Skin of body (tissue), 2 donors: ENCODE data around the gene MAN1C1. TPM values are rescaled to one million over a fixed set of nuclear protein-coding genes. Genes with fewer than 3 reads are reported as not detected.

ENCODE experiments used
- DNase-seq: peaks from one replicate; lab custom pipeline; 2025; lab: John Stamatoyannopoulos, UW
- total RNA-seq: library from RNA; depleted of rRNA; stranded (reverse); fragments of >200 nt; gene quantifications from one replicate; pipeline ENCODE4 v1.2.3, GENCODE V29; 2014

MAN1C1 gene
- total RNA-seq, 1 donor from 2014 or later, result 7.9 TPM

DNA sequence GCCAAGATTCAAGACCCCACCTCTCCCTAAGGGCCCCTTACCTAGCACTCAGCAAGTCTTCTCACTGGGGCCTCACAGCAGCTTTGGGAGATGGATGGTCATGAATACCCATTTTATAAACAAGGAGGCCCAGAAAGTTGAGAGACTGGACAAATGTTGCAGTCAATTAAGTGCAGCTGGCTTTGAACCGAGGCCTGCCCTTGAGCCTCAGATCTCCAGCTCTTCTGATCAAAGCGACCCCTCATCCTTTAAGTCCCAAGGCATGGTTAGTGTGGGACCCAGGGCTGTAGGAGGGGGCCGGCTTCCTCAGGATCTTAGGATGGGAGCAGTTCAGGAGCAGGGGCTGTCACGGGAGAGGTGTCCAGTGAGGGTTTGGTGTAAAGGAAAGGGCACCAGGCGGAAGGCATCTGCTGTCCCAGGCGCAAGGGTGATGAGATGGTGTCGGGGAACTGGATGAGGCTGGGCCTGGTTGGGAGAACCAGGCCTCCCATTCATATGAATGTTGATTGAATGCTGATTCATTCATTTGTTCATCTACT lies 198.0 kb downstream of the MAN1C1 start:
- no peak for DNase-seq

DNA sequence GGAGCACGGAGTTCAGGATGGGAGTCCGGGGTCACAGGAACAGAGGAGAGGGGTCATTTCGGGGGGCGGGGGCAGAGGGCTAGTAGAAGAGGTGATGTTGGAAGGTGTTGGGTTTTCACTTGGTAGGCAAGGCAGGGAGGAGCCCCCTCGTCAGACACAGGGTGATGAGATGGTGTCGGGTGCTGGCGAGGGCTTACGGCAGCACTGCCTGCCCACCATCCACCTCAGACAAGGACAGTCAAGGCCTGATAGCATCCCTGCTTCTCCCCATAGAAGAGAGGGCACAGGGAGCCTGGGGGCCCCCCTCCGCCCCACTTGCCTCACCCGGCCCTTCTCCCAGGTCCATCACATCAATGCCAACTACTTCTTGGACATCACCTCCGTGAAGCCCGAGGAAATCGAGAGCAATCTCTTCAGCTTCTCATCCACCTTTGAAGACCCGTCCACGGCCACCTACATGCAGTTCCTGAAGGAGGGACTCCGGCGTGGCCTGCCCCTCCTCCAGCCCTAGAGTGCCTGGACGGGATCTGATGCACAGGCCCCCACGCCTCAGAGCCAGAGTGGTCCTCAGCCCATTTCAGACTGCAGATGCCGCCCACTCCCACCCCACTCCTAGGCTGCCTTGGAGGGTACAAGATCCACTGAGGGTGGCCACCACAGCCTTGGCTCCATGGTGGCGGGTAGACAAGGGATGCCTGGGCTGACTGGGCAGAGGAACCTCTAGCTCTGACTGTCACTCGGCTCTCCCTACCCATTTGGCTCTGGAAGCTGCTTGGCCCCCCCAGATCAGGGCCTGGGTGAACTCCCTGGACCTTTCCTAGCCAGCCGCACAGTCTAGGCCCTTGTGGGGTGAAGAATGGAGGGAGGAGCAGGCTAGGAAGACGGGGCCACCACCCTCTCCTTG lies 198.9 kb downstream of the MAN1C1 start:
- no peak for DNase-seq

DNA sequence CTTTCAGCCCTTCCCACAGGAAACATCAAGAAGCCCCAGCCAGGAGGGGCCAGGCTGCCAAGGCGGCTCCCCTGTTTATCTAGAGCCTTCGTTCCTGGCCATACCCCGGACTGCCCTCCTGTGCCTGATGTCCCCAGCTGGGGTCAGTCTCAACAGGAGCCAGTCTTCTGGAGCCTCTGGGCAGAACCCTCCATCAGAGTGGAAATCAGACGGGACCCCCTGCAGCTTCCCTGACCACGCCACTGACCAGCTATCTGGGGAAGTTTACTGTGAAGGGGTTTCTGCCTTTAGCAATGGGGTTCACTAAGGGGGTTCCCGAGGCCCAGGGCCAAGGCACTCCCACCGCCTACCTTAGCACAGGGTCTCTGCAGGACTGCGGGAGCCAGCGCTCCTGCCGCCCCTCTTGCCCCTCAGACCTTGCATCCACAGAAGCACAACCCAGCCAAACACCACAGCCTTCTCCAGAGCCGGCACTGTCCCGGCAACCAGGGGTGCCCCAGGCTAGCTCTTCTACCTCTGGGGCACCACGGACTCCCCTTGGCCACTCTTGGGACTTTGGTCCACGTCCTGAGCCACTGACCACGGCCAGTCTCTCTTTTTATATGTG lies 199.6 kb downstream of the MAN1C1 start:
- DNase-seq, result no peak

DNA sequence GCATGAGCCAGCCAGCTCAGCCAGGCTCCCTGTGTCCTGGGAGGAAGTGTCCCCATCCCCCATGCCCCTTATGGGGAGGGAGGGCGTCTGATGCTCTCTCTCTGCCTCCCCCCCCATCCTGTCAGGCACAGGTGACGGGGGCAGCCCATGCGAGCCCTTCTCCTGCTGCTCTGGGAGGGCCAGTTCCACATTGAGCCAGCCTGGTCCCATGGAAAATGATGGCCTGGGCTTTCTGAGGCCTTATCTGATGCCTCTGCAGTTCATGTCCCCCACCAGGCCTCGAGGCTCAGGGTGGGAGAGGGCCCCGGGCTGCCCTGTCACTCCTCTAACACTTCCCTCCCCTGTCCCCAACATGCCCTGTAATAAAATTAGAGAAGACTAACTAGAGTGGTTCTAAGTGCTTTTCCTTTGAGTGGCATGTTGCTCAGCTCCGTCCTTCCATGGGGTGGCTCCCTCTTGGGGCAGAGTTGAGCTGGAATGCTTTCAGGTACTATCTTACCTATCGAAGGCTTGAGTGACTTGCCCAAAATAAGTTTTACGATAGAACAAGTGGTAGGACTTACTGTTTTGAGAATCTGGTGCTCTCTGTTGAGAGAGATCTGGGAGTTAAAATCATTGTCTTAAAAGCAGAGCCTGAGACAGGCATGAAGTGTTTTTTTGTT lies 201.4 kb downstream of the MAN1C1 start:
- DNase-seq, result no peak

DNA sequence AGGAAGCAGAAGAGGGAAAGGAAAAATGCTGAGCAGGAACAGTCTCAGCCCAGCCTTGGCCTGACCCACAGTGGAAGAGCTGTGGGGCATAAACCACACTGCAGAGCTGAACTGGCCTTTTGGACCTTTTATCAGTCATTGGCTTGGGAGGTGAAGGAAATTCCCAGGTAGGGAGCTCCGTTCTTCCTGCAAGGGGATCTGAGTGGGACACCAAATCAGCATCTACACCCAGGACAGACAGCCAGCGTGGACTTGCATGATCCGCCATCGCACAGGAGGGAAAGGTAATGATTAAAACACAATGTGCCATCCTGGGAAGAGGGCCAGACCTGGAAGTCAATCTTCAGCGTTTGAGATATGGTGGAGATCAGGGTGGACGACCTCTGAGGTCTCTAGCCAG lies 202.0 kb downstream of the MAN1C1 start:
- no peak for DNase-seq

DNA sequence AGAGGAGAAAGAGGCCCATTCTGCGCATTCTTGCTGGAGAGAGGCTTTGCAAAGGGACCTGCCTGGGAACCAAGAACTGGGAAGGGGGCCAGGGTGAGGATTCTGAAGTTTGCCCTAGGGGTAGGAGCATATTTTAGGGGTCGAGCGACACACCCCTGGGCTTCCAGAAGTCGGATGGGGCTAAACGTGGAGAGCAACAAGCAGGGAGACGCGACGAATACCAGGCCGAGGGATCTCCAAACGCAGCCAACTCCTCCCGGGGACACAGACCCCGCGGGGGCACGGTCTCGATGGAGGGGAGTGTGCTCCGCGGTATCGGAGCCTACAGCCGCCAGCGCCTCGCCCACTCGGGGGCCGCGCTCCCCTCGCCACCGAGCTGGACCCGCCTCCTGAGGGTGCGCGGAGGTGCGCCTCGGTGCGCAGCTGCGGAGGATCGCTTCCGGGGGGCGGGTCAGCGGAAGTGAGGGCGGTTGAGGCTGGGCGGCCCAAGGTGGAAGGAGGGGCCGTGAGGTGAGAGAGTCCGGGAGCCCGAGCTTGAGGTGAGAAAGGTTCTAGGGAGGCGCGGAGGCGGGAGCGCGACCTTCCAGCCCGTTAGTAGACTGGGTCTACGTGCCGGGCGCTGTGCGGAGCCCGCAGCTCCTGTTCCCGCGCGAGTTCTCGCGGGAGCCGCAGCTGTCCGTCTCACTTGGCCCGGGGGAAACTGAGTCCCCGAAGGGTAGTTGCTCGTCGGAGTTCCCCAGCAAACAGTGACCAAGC lies 203.1 kb downstream of the MAN1C1 start, which contains the start of gene MTFR1L:
Gene MTFR1L, plus strand, starts transcription at position 464 of the 756 bp plus-strand sequence. CDS start 3,151 bp downstream, outside the sequence.
- peak; percentile 74 for DNase-seq

DNA sequence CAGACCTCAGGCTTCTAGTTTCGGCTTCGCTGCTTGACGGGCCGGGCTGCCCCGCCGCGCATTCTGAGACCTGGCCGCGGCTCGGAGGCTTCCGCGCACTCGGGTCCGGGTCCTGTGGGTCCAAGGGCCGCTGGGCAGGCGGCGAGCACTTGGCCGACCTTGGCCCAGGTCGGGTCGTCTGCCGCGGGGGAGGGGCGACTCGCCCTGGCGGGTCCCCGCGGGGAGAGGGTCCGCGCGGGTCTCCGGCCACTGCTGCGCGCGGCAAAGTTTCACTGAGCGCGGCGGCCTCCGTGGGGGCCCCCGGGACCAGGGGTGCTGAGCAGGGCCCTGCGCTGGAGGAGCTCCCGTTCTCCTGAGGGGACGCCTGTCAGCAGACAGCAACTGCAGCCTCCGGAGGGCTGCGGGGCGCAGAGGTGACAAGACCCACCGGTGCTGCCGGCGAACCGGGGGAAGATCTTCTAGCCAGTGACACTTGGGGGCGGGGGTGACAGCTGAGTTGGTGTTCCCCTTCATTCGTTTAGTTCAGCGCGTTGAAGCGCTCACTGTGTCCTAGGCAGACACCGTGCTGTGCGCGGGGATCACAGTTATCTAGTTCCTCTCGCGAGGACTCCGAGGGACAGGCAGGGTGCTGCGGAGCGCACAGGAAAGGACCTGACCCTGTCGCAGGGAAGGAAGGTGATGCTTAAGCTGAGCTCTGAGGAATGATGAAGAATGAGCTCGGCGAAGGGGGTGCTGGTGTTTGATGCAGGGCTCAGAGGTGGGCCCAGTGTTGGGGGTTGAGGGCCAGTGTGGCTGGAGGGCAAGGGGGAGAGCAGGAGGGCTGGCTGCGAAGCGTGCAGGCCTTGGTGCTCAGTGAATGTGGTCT lies 203.9 kb downstream of the MAN1C1 start:
- peak; percentile 17 for DNase-seq

DNA sequence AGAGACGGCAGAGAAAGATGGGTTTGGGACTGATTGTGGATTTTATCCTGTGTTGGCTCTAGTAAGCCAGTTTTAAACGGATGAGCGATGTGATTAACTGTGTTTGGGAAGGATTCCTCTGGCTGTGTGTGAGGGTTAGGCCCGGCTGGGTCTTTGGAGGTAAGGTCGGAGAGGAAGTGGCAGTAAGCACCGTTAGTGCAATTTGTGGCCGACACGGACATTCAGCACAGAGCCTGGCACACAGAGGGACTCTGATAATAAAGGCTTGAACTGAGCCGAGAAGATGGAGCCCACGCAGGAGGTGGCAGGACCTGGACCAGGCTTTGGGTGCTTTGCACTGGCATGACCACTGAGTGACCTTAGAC lies 204.5 kb downstream of the MAN1C1 start:
- DNase-seq, result no peak

DNA sequence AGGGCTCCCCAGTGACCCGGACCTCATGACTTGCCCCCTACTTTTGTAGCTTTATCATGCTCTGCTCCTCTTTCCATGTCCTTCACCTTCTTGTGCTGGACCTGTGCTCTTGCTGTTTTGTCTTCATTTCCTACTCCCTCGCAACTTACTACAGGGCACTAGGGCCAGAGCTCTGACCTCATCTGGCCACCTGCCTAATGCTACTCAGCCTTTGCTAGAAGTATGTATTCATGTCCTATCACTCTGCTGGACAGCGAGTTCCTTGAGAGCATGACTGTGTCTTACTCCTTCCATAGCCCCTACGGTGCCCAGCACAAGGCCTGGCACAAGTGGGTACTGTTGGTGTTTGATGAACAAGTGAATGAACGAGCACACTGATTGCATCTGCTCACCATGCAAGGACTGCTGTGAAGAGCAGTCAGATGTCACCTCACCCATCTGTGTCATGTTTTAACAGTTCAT lies 205.1 kb downstream of the MAN1C1 start:
- no peak for DNase-seq

DNA sequence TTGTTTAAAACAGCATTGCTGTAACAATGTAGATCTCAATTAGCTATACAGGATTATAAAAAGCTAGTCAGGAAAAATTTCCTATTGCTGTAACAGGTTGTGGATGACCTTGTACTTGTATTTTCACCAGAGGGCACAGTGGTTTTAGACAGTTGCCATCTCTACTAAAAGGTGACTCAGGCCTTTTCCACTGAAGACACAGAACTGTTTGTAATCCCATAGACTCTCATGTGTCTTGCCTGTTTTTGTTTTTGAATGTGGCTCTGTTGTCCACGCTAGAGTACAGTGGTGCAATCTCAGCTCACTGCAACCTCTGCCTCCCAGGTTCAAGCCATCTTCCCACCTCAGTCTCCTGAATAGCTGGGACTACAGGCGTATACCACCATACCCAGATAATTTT lies 209.0 kb downstream of the MAN1C1 start:
- DNase-seq, result no peak

DNA sequence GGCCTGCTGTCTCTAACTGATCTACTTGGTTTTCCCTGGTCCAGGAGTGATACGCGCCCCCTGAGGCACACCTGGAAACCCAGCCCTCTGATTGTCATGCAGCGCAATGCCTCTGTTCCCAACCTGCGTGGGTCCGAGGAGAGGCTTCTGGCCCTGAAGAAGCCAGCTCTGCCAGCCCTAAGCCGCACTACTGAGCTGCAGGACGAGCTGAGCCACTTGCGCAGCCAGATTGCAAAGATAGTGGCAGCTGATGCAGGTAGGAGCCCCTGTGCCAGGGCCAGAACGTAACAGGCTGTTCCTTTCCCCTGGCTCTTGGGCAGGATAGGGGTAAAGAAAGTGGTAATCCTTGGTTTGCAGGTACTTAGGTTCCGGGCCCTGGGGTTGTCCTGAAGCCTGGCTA lies 210.0 kb downstream of the MAN1C1 start:
- no peak for DNase-seq

DNA sequence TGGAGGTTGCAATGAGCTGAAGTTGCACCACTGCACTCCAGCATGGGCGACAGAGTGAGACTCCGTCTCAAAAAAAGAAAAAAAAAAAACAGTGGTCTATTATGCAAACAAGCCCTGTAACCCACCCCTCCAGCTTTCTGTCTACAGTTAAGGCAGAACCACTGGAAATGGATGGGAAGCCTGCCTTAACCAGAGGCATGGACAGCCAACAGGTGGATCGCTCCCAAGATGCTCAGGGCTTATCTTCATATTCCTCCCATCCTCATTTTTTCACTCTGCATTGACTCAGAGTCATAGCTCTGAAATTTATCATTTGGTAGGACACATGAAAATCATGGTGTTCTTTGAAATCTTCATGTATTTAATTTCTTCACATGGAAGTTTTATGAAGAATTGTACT lies 211.9 kb downstream of the MAN1C1 start:
- DNase-seq, result no peak

DNA sequence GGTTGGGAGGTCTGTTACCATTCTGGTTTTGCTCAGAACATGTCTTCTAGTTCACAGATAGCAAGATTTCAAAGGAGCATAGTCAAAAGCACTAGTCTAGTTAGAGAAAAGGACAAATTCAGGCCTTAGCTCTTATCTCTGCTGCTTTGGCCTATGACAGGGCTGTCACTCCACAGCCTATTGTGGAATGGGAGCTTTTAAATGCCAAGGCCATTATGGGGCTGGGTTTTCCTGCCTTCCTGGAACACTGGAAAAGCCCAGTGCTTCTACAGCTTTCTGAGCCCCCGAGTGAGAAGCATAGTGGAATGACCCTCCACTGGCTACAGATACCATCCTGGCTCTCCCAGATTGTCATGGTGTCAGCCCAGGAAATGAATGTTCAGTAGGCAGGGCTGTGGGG lies 212.5 kb downstream of the MAN1C1 start:
- DNase-seq, result no peak

DNA sequence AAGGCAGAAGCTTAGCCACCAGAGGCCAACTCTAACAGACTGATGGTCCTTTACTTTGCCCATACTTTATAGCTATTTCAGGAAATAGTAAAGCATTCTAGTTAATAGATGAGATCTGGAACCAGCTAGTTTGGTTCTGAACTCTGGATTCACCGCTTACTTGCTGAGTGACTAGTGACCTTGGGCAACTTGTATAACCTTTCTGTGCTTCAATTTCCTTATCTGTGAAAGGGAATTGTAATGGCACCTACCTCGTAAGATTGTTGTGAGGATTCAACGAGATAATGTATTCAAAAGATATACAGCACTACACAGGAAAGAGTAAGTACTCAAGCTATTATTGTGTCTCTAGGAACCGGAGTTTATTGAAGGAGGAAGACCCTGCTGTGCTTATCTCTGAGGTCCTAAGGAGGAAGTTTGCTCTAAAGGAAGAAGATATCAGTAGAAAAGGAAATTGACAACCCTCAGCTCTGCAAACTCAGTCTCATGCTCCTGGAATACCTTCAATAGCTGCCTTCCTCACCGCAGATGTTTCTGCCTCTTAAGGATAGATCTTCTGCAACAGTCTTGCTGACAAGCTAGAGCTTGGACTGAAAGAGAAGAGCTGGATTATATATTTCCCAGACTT lies 215.1 kb downstream of the MAN1C1 start:
- DNase-seq, result no peak

DNA sequence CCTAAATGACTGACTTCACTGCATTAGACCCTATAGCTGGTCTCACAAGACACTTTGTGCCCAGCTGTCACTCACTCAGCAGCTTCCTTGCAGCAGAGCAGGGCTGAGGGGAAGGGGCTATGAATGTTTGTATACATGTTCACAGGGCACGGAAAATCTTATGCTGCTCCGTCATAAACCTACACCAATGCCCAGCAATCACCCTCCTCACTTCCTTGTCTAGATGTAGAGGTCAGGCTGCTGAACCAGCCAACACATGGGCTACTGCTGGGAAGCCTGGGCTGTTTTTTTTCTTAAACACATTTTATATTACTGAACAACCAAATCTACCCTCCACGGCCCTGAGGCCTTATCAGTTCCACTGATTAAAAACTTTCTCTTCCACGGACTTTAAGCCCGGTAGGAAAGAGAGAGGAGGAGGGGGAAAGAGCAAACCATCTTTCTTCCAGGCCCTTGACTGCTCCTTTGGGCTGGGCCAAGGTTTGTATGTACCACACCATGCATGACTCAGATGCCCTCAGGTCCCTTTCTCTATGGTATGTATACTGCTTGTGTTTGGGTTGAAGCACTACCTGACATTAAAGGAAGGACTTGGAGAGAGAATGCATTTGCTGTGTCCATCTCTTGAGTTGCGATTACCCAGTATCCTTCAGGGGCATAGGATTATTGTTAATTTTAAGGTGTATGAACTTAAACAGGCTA lies 215.9 kb downstream of the MAN1C1 start:
- DNase-seq, result no peak

DNA sequence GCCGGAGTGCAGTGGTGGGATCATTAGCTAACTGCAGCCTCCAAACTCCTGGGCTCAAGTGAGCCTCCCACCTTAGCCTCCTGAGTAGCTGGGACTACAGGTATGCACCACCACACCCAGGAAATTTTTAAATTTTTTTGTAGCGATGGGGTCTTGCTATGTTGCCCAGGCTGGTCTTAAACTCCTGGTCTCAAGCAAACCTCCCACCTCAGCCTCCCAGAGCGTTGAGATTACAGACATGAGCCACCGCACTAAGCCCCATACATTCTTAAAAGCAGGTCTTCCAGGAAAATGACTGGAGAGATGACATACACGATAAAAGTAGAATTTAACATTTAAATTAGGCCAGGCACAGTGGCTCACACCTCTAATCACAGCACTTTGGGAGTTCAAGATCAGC lies 216.6 kb downstream of the MAN1C1 start:
- no peak for DNase-seq
